Endothelial cell of umbilical vein (primary cell): Measurements from ENCODE around the gene ZDHHC24.

Experiments used
- FOS ChIP-seq: IDR thresholded peaks from 2 replicates; pipeline ENCODE4 v1.6.1; 2011; ENCODE audit warnings: mild to moderate bottlenecking, low read length, moderate library complexity, borderline replicate concordance; ENCODE audit not compliant: insufficient read depth
- GATA2 ChIP-seq: IDR thresholded peaks from 2 replicates; pipeline ENCODE4 v1.7.0; 2011; ENCODE audit warnings: low read depth, mild to moderate bottlenecking, moderate library complexity, mixed read lengths, low read length; ENCODE audit not compliant: insufficient read length, insufficient read depth
- MYC ChIP-seq: IDR thresholded peaks from one replicate; pipeline ENCODE4 v1.6.1; 2011; ENCODE audit warnings: mild to moderate bottlenecking, low read depth, low read length
- POLR2A ChIP-seq: IDR thresholded peaks from 2 replicates; pipeline ENCODE4 v1.6.1; 2012; ENCODE audit warnings: low read depth, mild to moderate bottlenecking, control low read depth, low read length
- POLR2AphosphoS5 ChIP-seq: IDR thresholded peaks from 2 replicates; pipeline ENCODE4 v1.6.1; 2012; ENCODE audit warnings: low read depth, mild to moderate bottlenecking, control low read depth, low read length, moderate library complexity; ENCODE audit not compliant: insufficient read depth
- TF ChIP-seq, protein P1 (sequence below), 2 donors: IDR thresholded peaks; 1 replicate in 1 of 2; 2 replicates in 1 of 2; pipeline ENCODE4 v1.5.1; 2011; ENCODE audit warnings: low read length in 2 of 2, mild to moderate bottlenecking in 2 of 2, moderate library complexity in 2 of 2, control low read depth in 1 of 2, inconsistent platforms in 1 of 2, low read depth in 1 of 2; ENCODE audit not compliant: insufficient read depth in 1 of 2; ENCODE audit errors: extremely low read depth in 1 of 2
- TF ChIP-seq, protein P2 (sequence below): IDR thresholded peaks from 2 replicates; pipeline ENCODE4 v1.6.1; 2011; ENCODE audit not compliant: insufficient read depth, insufficient read length

DNA sequence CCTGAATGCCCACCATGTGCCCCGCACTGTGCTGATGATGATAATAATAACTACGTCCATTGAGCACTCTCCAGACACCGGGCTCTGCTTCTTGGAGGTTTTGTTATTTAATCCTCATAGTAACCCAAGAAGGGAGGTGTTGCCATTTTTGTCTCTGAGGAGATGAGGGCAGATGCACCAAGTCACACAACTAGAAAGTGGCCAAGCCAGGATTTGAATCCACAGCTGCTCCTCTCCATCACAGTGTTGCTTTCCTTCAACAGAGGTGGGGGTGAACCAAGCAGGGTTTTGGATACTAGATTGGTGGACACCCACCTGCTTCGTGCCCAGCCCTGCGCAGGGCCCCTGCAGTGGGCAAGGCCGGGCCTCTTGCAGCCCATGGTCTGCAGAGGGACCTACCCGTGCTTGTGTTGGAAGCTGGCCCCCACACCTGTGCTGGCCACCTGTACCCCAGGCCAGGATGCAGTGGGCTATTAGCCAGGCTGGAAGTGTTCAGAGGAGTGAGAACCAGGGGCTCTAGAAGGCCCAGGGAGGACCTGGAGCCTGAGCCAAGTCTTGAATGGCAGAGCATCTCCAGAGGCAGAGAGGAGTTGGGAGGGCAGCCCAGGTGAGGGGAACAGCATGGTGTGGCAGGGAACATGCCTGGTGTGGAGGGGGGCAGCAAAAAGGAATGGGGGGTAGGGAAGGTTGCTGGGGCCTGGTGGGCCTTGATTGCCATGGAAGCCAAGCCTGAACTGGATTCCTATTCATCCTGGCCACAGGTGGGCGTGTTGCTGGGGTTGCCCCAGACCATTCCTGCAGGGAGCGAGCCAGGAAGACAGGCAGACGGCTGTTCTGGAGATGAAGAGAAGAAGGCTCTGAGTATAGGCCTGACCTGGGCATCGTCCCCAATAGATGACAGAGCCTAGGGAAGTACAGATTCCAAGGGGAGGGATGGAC is 68.3 kb downstream of the ZDHHC24 start:
- TF ChIP-seq, protein P1, sequence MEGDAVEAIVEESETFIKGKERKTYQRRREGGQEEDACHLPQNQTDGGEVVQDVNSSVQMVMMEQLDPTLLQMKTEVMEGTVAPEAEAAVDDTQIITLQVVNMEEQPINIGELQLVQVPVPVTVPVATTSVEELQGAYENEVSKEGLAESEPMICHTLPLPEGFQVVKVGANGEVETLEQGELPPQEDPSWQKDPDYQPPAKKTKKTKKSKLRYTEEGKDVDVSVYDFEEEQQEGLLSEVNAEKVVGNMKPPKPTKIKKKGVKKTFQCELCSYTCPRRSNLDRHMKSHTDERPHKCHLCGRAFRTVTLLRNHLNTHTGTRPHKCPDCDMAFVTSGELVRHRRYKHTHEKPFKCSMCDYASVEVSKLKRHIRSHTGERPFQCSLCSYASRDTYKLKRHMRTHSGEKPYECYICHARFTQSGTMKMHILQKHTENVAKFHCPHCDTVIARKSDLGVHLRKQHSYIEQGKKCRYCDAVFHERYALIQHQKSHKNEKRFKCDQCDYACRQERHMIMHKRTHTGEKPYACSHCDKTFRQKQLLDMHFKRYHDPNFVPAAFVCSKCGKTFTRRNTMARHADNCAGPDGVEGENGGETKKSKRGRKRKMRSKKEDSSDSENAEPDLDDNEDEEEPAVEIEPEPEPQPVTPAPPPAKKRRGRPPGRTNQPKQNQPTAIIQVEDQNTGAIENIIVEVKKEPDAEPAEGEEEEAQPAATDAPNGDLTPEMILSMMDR (IDR thresholded peaks at IDR 0.05; ENCODE audit: extremely low read depth in 1 of 2, insufficient read depth in 1 of 2, low read depth in 1 of 2, low read length in 2 of 2), result no peak
- TF ChIP-seq POLR2AphosphoS5 (no peak), POLR2A (no peak), GATA2 (no peak), FOS (no peak), MYC (no peak)
- TF ChIP-seq, protein P2, sequence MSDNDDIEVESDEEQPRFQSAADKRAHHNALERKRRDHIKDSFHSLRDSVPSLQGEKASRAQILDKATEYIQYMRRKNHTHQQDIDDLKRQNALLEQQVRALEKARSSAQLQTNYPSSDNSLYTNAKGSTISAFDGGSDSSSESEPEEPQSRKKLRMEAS, result no peak
